GM19397 (cell line): ENCODE results near the gene TGFBRAP1.
A peak's percentile ranks its signal among the peaks of the same experiment; 100 is the strongest.

ENCODE experiments used
- ATAC-seq: cut with Tn5 transposase; IDR thresholded peaks from one replicate; pipeline ENCODE4 v1.9.1; 2021; ENCODE audit warnings: mild to moderate bottlenecking, moderate library complexity; ENCODE audit not compliant: unreplicated experiment

The TGFBRAP1 gene

DNA sequence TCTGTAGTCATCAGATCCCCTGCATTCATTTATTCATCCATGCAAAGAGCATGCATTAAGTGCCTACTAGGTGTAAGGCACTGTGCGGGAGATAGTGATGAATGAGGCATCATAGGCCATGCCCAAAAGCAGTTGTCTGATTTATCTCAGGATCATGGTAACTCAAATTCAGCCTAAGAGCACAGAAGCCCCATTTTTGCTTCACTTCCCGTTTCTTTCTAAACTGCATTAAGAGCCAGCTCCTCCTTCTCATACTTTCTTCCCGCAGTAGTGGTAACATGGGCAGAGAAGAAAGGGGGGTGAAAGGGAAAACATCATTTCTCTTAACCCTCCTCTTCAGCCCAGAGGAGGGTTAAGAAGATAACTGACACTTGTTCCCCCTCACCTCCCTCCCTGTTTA, 85.1 kb downstream of the TGFBRAP1 start:
- ATAC-seq = no peak

DNA sequence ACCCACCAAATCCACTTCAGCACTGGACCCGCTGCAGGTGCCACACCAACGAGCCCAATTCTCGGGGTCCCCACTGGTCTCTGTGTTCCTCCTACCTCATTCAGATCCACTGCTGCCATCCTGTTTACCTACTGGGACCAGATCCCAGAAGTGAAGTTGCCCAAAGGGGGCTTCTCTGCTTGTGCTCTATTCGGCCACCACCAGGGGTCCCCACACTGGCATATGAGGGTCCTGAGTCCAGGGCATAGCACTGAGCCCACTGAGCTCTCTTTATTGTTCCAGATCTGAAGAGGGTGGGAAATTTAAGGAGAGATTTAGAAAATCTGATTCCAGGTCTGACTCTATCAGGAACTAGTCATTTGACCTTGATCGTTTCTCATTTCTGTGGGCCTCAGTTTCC, 85.6 kb downstream of the TGFBRAP1 start:
- ATAC-seq = no peak

DNA sequence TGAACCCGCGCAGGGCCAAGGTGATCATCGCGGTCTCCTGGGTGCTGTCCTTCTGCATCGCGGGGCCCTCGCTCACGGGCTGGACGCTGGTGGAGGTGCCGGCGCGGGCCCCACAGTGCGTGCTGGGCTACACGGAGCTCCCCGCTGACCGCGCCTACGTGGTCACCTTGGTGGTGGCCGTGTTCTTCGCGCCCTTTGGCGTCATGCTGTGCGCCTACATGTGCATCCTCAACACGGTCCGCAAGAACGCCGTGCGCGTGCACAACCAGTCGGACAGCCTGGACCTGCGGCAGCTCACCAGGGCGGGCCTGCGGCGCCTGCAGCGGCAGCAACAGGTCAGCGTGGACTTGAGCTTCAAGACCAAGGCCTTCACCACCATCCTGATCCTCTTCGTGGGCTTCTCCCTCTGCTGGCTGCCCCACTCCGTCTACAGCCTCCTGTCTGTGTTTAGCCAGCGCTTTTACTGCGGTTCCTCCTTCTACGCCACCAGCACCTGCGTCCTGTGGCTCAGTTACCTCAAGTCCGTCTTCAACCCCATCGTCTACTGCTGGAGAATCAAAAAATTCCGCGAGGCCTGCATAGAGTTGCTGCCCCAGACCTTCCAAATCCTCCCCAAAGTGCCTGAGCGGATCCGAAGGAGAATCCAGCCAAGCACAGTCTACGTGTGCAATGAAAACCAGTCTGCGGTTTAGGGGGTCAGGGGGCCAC, 87.1 kb downstream of the TGFBRAP1 start:
- ATAC-seq = no peak

DNA sequence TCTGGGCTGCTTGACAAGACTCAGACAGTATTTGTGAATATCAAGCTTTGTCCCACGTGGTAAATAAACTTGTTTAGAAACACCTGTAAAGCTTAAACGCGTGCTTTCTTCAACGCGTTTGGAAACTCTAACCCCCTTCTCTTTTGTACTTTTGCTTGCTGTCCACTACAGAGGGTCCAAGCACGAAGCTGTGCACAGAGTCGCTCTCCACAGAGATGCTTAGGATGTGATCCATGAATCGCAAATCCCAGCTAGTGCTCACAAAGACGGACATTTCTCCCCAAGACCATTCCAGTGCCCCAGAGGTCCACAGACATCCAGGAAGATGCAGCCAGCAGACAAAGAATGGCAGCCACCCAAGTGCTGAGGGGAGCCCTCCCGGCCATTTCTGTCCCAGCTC, 88.1 kb downstream of the TGFBRAP1 start, which contains the start of gene GPR45:
TSS of gene GPR45 (plus strand) at position 301 of the 400 bp plus-strand sequence. CDS start 116 bp downstream, outside the sequence.
- ATAC-seq = no peak

DNA sequence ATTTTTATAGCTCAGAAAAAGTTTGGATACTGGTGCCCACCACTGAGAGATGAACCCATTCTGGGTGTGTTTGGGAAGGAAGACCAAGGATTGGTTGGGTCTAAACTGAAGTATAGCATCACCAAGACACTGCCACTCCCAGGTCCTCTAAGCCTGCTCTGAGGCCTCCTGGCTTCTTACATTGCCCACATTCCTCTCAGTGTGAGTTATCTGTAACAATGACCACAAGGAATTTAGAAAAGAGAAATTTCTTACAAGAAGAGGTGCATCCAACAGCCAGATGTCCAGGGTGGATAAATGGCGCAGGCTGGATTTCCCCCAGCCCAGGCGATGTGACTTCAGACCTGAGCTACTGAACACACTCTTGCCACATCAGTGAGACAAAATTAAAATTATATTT, 89.6 kb downstream of the TGFBRAP1 start:
- ATAC-seq = no peak

DNA sequence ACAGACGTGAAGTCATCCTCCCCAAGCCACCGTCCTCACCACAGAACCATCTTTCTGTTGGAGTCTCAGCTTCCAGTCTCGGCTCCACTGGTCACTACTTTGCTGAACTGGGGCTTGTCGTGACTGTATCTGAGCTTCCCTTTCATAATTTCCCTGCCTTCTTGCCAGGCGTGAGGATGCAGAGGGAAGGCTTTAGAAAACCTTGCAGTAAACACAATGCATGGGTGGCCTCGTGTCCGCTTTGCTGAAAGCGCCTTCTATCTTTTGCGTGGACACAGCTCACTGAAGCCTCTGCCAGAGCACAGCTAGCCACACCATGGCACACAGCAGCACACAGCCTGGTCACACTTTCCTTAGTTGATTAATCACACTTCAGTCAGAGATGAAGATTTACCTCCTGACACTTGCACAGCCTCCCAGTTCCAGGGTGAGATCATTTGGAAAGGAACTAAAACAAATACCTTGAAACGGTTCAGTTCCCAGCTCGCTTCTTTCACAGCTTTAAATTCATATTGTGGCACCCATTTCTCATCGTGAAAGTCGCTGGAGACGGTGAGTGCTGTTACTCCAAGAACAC, 90.8 kb downstream of the TGFBRAP1 start:
- ATAC-seq = no peak

DNA sequence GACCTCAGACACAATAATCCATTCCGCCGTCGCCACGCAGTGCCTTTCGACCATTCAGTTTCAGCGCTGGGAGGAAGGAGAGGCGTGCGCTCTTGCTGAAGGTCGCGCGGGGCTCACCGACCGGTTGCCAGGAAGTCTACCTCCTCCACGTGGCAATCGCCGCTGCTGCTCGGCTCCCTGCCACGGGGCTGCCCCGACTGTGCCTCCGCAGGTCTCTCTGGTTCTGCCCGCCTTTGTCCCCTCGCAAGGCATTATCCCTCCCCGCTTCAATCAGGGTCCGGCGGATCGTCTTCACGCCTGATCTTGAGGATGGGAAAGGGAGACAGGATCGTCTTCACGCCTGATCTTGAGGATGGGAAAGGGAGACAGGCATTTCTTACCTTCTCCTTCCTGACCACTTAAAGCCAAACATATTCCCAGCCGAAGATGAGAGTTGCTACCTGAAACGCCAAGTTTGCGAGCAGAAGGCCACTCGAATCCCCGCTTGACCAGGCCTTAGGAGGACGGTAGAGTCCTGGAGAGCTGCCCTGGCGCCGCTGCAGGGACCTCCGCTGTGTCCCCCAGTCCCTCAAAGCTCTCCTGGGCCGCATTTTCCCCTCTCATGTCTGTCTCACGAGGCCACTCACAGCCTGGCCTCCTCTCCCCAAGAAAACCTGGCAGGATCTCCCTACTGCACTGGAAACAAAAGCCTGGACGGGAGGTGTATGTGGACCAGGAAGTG, 92.3 kb downstream of the TGFBRAP1 start:
- ATAC-seq = no peak

DNA sequence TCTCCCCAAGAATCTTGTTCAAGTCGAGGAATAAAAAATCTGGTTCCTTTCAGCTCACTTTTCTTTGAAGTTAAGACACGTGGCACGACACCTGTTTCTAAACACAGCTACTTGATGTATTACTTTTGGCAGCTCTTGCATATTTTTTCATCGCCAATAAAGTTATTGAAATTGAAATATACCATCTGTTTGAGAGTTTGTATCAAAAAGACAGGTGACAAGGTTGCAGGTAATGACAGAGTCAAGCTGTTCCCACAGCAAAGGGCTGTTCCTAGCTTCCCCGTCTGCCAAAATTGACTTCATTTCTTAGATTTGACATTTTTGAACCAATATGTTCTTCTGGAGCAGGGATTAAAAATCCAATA, 93.5 kb downstream of the TGFBRAP1 start:
- ATAC-seq = no peak

DNA sequence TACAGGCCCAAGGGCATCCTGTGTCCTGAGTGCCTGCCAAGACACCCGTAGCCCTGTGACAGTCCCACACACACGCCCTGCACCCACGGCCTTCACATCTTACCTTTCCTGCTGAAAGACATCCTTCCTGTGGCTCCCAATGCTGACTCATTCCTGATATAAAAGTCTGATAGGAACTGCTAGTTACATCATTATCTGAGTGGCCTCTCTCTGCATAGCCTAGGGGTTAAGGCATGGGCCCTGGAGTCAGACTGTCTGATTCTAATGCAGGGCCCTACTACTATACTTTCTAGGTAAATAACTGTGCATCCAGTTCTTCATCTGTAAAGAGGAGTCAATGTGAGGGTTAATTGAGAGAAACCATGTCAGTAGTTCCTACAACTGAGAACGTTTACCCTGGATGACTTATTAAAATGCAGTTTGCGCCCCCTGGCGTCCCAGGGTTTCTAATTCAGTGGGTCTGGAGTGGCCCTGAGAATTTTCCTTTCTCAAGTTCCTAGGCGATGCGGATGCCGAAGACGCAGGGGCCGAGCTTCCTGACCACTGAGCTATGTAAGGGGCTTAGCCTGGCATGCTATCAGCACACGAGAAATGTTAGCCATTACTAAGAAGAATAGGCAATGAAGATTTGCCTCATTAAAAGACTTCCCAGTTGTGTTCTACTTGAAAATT, 94.0 kb downstream of the TGFBRAP1 start:
- peak; percentile 63 for ATAC-seq

DNA sequence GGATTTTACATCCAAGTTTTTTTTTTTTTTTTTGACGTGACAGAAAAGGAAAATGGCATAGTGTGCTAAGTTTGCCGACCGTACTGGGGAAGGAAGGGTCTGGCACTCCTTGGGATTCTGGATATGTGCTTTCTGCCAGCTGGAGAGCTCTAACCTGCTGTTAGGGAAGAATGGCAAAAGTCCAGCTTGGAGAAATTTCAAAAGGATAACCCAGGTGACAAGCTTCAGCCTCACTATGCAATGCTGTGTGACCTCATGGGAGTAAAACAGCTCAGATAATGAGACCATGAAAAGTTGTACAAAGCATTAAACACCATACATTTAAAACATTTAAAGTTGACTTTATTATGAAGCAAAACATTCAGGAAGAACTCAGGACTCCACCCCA, 98.3 kb downstream of the TGFBRAP1 start:
- no peak for ATAC-seq

DNA sequence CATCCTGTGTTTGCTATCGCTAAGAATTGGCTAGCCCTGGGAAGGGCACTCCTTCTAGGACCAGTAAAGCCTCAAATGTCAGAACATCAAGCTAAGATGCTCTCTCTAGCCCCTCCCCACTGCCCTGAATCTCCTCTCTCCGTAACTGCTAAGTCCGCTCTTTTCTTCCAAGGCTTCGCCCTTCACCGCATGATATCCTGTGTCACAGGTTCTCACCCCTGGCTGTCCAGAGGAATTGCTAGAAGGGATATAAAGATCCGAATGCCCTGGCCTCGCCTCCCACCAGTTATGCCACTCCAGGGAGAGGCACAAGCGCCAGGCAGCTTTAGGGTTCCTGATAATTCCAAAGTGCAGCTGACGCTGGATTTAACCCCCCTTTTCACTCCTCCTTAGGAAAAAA, 105.1 kb downstream of the TGFBRAP1 start:
- no peak for ATAC-seq

DNA sequence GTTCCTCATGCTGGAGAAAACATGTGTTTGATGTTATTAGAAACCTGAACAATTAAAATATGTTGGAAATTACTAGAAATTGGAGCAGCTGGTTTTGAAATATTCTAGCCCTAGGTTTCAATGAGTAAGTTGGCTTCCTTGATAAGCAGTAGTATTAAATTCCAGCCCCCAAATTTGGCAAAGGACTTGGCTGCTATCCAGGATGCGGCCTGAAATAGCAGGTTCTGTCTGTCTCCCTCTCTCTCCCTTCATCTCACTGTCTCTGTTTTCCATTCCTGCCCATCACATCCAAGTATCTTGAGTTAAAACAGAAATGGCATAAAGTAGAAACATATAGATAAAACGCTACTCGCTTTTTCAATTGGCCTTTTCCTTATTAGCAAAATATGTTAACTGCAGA, 108.9 kb downstream of the TGFBRAP1 start:
- ATAC-seq = no peak

DNA sequence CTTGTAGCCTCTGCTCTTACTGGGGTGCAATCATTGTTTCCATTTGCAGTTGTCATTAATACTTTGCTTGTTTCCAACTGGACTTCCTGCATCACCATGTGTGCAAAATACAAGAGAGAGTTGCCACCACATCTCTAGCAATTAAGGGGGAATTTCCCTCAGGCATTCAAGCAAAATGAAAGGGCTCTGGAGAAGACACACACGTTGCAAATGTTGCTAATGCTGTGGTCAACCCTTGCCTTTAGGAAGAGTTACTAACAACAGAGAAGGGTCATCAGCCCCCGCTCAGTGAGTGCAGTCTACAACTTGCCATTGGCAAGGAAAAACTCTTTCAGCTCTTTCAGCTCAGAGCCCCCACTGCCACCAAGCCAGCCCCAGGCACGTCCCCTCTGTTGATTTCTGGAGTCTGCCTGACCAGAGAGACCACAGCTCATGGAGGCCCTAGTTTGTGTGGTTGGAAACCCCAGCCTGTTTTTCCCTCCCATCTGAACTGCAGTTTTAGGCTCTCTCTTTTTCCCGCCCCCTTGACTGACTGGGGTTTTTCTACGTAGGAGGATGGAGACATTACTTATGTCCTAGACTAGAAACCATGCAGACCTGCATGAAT, 113.8 kb downstream of the TGFBRAP1 start:
- ATAC-seq = no peak
